ENCODE measurements around the gene CCDC146.
"Not testable (repeated sequence)": the region's sequence is repeated elsewhere in the genome, so short reads cannot be mapped to it uniquely, and the experiment has no call there.

DNA sequence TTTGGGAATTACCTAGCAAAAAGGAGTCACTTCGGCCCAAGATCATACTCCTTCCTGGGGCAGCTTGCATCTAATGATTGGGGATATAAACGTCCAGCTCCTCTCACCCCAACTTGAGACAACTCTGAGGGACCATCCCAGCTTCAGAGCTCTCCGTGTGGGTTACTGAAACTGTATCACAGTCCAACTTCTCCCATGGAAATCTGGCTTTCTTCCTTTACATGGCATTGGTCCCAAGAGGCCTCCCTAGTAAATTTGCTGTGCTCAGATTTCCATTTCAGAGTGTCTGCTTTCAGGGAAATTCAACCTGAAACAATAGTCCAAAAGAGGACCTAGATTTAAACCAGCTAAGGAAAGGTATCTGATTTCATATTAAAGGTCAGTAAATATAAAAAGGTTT, 14.8 kb upstream of the CCDC146 start:
- not testable (repeated sequence) for TF ChIP-seq SNAI1 (CRISPR knock-in tag; IDR thresholded peaks at IDR 0.05; ENCODE audit: borderline replicate concordance); GATAD2A (CRISPR knock-in tag; IDR thresholded peaks at IDR 0.05); ZFP62 (CRISPR knock-in tag; IDR thresholded peaks at IDR 0.05); FOSL1 (CRISPR knock-in tag; IDR thresholded peaks at IDR 0.05; ENCODE audit: borderline replicate concordance); FOXA3 (CRISPR knock-in tag; IDR thresholded peaks at IDR 0.05); KLF11 (CRISPR knock-in tag; IDR thresholded peaks at IDR 0.05)
- TF ChIP-seq, protein P1, sequence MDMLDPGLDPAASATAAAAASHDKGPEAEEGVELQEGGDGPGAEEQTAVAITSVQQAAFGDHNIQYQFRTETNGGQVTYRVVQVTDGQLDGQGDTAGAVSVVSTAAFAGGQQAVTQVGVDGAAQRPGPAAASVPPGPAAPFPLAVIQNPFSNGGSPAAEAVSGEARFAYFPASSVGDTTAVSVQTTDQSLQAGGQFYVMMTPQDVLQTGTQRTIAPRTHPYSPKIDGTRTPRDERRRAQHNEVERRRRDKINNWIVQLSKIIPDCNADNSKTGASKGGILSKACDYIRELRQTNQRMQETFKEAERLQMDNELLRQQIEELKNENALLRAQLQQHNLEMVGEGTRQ (IDR thresholded peaks at IDR 0.05; ENCODE audit: low read depth, low read length) = not testable (repeated sequence)
- TF ChIP-seq, protein P1 (CRISPR knock-in tag; IDR thresholded peaks at IDR 0.05; ENCODE audit: borderline replicate concordance) = not testable (repeated sequence)
- TF ChIP-seq, protein P2, sequence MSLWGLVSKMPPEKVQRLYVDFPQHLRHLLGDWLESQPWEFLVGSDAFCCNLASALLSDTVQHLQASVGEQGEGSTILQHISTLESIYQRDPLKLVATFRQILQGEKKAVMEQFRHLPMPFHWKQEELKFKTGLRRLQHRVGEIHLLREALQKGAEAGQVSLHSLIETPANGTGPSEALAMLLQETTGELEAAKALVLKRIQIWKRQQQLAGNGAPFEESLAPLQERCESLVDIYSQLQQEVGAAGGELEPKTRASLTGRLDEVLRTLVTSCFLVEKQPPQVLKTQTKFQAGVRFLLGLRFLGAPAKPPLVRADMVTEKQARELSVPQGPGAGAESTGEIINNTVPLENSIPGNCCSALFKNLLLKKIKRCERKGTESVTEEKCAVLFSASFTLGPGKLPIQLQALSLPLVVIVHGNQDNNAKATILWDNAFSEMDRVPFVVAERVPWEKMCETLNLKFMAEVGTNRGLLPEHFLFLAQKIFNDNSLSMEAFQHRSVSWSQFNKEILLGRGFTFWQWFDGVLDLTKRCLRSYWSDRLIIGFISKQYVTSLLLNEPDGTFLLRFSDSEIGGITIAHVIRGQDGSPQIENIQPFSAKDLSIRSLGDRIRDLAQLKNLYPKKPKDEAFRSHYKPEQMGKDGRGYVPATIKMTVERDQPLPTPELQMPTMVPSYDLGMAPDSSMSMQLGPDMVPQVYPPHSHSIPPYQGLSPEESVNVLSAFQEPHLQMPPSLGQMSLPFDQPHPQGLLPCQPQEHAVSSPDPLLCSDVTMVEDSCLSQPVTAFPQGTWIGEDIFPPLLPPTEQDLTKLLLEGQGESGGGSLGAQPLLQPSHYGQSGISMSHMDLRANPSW (CRISPR knock-in tag; IDR thresholded peaks at IDR 0.05; ENCODE audit: borderline replicate concordance) = not testable (repeated sequence)
- TF ChIP-seq, protein P3, sequence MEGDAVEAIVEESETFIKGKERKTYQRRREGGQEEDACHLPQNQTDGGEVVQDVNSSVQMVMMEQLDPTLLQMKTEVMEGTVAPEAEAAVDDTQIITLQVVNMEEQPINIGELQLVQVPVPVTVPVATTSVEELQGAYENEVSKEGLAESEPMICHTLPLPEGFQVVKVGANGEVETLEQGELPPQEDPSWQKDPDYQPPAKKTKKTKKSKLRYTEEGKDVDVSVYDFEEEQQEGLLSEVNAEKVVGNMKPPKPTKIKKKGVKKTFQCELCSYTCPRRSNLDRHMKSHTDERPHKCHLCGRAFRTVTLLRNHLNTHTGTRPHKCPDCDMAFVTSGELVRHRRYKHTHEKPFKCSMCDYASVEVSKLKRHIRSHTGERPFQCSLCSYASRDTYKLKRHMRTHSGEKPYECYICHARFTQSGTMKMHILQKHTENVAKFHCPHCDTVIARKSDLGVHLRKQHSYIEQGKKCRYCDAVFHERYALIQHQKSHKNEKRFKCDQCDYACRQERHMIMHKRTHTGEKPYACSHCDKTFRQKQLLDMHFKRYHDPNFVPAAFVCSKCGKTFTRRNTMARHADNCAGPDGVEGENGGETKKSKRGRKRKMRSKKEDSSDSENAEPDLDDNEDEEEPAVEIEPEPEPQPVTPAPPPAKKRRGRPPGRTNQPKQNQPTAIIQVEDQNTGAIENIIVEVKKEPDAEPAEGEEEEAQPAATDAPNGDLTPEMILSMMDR (CRISPR knock-in tag; IDR thresholded peaks at IDR 0.05) = not testable (repeated sequence)
- TF ChIP-seq, protein P4, sequence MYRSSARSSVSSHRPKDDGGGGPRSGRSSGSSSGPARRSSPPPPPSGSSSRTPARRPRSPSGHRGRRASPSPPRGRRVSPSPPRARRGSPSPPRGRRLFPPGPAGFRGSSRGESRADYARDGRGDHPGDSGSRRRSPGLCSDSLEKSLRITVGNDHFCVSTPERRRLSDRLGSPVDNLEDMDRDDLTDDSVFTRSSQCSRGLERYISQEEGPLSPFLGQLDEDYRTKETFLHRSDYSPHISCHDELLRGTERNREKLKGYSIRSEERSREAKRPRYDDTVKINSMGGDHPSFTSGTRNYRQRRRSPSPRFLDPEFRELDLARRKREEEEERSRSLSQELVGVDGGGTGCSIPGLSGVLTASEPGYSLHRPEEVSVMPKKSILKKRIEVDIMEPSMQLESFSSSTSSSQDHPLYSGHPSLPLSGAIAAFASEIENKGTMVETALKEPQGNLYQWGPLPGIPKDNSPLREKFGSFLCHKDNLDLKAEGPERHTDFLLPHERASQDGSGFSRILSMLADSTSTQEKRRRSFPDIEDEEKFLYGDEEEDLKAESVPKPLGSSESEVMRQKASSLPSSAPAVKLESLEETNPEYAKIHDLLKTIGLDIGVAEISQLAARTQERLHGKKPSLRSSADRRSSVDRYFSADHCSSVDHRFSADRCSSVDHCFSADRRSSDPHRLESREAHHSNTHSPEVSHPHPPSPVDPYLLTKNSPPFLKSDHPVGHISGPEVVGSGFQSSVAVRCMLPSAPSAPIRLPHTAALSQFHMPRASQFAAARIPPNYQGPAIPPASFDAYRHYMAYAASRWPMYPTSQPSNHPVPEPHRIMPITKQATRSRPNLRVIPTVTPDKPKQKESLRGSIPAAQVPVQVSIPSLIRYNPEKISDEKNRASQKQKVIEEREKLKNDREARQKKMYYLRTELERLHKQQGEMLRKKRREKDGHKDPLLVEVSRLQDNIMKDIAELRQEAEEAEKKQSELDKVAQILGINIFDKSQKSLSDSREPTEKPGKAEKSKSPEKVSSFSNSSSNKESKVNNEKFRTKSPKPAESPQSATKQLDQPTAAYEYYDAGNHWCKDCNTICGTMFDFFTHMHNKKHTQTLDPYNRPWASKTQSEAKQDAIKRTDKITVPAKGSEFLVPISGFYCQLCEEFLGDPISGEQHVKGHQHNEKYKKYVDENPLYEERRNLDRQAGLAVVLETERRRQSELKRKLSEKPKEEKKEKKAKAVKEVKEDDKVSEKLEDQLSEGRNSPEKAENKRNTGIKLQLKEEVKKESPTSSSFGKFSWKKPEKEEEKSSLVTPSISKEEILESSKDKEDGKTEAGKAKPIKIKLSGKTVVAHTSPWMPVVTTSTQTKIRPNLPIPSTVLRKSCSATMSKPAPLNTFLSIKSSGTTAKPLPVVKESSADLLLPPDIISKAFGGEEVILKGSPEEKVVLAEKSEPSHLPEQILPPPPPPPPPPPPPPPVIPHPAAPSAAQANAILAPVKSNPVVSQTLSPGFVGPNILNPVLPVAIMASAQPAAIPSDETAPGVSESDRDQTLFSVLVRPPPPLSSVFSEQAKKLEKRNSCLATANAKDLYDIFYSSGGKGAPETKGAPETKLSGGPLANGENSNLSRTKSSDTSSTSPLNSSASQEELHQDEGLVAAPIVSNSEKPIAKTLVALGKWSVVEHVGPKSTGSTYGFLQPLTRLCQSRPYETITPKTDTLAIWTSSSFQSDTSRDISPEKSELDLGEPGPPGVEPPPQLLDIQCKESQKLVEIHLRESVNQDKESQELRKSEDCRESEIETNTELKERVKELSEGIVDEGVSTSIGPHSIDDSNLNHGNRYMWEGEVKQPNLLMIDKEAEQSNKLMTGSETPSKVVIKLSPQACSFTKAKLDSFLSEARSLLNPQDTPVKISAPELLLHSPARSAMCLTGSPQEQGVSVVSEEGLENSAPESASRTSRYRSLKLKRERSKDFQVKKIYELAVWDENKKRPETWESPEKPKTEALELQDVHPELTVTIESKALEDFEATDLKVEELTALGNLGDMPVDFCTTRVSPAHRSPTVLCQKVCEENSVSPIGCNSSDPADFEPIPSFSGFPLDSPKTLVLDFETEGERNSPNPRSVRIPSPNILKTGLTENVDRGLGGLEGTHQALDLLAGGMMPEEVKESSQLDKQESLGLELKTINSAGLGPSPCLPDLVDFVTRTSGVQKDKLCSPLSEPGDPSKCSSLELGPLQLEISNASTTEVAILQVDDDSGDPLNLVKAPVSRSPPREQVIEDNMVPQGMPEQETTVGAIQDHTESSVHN (CRISPR knock-in tag; IDR thresholded peaks at IDR 0.05) = not testable (repeated sequence)
- TF ChIP-seq, protein P5, sequence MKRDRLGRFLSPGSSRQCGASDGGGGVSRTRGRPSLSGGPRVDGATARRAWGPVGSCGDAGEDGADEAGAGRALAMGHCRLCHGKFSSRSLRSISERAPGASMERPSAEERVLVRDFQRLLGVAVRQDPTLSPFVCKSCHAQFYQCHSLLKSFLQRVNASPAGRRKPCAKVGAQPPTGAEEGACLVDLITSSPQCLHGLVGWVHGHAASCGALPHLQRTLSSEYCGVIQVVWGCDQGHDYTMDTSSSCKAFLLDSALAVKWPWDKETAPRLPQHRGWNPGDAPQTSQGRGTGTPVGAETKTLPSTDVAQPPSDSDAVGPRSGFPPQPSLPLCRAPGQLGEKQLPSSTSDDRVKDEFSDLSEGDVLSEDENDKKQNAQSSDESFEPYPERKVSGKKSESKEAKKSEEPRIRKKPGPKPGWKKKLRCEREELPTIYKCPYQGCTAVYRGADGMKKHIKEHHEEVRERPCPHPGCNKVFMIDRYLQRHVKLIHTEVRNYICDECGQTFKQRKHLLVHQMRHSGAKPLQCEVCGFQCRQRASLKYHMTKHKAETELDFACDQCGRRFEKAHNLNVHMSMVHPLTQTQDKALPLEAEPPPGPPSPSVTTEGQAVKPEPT (CRISPR knock-in tag; IDR thresholded peaks at IDR 0.05; ENCODE audit: low read depth) = not testable (repeated sequence)
